SK-MEL-5 (cell line): ENCODE measurements around the gene MNT. TPM values are rescaled to one million over a fixed set of nuclear protein-coding genes. Genes with fewer than 3 reads are reported as not detected.

ENCODE experiments used
- DNase-seq: peaks from one replicate; pipeline ENCODE4 v3.0.0-alpha.2; 2016; ENCODE audit warnings: low read depth, low spot score
- in situ Hi-C: cut with HindIII; loops from 2 replicates; pipeline ENCODE4 v1.10.0; 2016; ENCODE audit warnings: low sequenced_read_pairs, high pct_unique_total_duplicates, low pct_unique_long_range_greater_than_20kb
- total RNA-seq: library from RNA; depleted of rRNA; stranded (reverse); fragments of >200 nt; shearing (Covaris generic); gene quantifications from 2 replicates; pipeline ENCODE4 v1.2.3, GENCODE V29; 2014

MNT gene
- total RNA-seq, 1 experiment from 2014 or later: 8.8 TPM

DNA sequence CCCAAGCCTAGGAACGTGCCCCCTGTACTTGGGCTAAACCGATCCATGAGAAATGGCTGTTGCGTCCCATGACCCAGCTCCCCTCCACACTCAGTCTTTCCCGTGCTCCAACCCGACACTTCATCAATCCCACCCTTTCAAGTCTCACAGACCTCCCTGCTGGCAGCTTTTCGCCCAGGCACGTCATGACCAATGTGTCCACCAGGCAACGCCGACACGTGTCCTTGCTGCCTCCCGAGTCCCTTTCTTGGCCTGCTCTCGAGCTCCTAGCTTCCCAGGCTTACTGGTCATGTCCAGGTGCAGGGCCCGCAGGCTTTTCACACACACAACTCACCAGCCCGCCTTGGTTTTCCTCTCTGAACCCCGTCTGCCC is 12.2 kb downstream of the MNT start:
- no peak for DNase-seq
- in situ Hi-C loops: no loop called here

DNA sequence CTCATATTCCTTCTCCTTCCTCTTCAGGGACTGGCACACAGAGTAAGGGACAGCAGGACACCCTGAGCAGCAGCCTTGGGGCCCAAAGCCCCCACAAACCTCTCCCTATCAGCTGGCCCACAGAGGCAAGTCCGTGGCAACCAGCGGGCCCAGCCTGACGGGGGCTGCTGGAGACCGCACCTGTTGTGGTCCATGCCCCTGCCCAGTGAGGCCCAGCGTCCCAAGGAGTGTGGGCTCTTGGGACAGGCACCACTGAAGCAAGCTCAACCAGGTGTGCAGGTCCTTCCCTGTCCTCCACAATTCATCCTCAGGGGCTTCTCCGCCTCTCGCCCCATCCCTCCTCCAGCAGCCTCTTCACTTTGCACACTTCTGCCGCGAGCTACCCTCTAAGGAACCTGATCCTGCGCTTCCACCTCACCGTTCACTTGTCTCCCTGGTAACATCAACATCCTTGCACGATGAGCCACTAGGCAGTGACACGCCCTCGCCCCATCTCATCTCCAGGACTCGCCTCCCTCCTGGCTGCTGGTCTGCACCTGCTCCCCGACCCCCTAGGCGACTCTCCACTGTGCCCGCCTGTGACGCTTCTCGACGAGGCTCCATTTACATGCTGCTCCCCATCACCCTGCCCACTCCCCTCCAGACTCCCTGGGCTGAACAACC is 12.7 kb downstream of the MNT start:
- in situ Hi-C loops: no loop called here
- DNase-seq: no peak

DNA sequence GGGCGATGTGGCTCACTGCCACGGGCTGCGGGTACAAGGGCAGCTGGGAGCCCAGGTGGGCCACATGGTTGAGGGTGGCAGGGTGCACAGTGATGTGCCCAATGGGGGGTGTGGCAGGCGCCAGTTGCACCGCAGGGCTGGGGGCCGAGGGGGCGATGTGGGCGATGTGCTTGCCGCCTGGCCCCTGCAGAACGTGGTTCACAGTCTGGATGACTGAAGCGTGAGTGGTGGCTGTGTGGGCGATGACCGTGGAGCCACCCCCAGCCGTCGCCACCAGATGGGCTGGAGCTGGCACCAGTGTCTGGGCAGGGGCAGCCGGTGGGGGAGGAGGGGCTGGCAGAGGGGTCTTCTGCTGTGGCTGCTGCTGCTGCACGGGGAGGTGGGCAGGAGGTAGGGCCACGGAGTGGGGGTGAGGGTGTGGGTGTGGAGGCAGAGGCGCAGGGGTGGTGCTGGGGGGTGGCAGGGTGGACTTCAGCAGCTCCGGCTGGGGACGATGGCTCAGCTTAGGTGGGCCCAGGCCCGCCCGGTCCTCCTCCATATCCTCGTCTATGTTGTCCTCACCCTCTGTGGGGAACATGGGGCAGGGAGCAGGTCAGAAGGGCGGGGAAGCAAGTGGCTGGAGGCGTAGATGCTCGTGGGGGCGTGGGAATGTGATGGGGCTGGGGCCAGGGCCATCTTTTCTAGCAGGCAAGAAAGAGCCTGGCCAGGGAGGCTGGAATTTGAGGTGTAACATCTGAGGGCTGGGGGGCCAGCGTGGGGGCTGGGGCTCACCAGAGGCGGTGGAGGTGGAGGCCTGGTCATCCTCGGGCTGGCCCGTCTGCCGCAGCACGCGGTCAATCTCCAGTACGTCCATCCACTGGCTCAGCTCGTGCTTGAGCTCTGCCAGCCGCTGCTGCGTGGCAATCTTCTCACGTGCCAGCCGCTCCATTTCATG is 13.5 kb downstream of the MNT start:
- DNase-seq: no peak
- in situ Hi-C loops: no loop called here

DNA sequence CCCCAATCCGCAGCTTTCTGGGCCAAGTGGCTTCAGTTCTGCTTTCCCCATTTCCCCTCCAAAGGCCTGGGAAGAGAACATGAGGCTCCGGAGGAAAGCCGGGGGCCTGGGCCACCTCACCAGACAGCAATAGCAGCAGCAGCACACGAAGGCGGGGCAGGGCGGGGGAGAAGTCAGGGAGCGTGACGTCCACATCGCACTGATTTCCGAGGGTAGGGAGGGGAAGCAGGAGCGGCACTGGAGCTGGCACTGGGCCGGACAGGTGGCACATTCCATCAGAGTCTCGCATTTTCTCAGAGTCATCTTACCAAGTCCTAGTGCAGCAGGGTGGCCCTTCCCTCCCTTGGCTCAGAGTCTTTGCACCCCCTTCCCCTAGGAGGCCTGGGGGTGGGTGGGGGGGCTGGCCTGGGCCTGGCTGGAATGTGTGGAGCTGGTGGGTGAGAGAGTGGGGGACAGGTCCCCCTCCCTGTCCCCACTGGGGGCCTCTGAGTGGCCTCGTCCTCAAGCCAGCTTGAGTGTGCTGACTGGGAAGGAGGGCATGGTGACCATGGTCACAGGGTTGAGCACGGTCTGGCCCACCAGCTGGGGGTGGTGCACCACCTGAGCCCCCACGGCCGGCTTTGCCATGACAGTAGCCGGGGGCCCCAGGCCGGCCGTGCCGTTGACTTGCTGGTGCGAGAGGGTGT is 14.3 kb downstream of the MNT start:
- in situ Hi-C loops: no loop called here
- no peak for DNase-seq

DNA sequence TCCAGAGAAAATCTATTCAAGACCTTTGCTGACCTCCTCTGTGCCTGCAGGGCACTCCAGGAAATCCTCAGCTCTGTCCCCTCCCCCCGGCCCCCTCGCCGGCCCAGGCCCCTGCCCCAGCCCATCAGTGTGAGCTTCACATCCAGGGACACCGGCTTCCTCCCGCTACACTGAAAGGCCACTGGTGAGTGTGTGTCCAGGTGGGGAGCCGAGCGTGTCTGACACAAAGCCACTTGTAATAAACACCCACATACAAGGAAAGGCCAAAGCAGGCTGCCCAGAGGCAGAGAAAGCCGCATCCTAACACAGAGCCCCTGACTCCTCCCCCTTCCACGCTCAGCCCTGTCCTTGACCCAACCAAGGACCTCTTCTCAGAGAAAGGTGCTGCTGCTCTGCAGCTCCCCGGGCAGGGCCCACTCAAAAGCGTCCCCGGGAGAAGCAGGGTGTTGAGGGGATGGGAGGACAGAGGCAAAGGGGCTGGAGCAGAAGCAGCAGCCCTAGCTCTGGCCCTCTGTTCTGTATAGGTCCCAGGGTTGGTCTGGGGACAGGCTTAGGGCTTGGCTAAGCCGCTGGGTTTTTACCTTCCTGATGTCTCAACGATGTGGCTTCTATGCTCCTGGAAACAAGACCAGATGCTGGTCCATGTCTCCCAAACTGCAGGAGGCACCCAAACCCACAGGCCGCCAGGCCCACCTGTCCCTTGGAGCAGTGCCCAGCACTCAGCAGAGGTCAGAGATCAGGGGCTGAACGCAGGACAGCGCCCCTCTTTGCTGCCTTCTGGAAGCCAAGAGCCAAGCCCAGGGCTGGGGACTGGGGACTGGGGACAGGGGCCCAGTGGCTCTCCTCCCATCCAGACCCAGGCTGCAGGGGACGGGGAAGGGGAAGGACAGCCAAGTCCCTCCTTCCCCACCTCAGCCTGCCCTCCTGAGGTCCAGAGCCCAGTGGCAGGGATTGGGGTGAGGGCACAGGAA is 15.3 kb downstream of the MNT start:
- in situ Hi-C loops: no loop called here
- DNase-seq: no peak

DNA sequence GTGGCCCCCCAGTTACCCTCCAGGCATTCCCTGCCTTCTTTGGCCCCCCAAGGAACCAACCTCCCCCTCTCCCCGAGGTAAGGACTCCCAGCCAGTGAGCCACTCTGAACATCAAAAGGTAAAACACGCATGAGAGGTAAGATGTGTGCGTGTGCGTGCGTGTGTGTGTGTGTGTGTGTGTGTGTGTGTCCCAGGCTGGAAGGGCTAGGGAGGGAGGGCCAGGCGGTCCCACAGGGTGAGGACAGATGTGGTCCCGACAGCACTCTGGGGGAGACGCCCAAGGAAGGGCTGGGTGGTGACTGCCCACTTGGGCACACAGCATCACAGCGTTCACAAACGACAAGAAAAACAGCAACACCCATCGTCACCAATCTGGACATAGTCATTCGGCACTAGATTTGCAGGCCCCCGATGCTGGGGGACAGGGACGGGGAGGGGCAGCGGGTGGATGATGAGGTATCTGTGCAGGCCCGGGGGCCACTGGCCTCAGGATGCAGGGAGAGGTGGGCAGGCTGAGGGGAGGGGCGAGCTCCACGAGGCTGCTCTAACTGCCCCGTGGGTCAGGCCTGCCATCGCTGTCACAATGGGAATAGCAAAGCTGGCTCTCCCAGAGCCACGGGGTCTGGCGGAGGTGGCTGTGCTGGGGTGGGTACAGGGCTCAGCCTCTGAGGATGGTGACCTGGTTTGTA is 16.3 kb downstream of the MNT start:
- no peak for DNase-seq
- in situ Hi-C loops: no loop called here

DNA sequence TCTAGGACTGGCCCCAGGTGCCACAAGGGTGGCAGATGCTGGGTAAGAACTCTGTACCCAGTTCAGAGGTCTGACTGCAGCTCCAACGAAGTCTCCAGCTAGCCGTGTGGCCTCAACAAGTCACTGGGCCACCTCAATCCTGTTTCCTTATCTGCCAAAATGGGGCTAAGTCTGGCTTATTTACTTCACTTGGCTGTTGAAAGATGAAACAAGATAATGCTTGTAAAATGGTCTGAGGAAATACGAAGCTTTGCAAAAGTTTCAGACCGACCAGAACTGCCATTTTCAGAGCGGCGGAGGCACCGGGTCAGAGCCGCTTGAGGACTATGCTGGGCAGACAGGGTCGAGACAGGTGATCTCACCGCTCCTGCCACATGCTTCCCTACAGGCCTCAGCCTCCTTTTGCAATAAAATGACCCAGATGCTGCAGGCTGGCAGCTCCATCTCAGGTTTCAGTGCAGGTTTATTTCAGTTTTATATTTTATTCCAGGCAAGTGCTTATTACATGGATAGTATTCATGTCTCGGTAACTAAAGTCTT is 17.2 kb downstream of the MNT start:
- no peak for DNase-seq
- in situ Hi-C loops: no loop called here

DNA sequence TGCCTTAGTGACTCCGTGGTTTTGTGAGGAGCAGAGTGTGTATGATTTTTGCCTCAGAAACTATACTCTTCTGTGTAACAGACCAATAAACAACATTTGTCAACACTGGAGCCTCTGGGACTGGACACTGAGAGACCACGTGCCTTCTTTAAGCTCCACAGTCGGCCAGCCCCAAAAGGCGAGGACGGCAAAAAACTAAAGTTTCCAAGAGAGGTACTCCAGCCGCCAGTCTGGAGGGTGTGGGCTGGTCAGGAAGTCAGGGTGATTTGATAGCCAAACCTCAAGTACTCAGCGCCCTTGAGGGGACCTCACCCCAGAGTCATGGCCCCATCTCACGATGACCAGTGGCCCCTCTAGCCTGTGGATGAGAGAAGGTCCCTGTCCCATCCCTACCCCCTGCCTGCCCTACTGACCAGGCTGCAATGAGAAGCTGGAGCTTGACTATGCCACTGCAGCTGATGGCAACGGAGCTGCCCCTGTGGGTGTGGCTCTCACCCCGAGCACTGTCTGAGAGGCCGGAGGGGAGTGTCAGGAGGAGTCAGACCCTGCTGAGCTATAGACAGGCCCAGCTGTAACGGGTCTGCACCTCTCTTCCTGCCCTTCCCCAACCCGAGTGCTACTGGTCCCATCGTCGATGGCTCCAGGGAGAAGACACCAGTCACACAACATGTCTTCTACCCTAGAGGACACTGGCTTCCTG is 19.8 kb downstream of the MNT start:
- in situ Hi-C loops: no loop called here
- DNase-seq: no peak

DNA sequence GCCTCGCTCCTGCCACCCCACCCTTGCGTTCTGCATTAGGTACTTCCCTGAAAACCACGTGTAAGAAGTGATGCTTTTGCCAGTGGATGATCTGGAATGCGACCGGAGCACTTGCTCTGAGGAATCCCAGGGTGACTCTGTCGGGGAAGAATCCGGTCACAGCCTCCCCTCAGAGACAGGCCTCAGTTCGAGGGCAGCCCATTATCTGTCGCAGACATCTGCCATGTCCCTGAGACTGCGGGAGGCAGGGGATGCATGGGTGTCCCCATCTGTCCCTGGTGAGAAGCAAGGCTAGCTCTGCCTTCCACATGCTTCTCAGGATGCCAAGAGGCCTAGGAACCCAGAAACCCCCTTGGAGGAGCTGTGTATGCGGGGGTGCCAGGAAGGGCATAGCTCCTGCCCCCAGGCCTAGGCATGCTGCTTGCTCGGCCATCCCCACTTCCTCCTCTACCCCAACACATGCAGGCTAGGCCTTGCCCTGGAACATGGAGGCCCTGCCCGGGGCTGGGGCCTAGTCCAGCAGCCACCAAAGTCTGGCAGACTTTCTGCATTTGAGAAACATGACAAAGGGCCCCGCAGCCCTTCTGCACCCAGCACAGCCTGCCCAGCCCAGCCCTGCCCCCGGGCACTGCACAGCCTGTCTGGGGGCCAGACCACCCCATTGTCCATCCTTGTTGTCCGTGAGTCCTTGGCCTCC is 20.5 kb downstream of the MNT start:
- no peak for DNase-seq
- in situ Hi-C loops: no loop called here

DNA sequence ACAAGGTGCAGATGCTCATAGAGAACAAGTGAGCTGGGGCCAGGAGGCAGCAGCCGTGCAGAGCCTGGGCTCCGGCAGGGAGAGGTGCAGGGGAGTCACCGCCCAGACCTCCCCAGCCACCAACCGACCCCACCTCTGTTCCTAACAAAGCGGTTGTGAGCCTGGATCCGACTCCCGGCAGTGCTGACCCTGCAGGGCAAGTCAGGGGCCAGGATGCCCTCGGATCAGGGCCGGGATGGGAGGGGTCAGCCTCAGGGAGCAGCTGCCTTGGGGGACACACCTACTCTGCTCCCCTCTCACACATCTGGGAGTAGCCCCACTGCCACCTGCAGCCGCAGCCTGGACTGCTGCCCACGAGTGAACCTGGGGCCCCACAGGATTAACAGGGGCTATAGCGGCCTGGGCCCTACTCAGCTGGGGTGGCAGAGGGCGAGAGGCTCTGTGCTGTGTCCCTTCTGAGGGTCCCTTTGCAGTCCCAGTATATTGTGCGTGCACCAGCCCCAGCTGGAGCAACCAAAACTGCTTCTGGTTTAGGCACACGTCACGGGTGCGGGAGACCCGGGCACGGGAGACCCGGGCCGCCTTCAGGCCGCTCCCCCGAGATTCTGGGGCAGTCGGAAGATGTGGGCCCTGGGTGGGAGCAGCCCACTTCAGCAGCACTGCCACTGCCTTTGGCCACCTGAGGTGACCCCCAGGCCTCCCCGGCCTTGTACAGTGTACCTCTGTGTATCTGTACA is 21.2 kb downstream of the MNT start:
- DNase-seq: no peak
- in situ Hi-C loops: no loop called here

DNA sequence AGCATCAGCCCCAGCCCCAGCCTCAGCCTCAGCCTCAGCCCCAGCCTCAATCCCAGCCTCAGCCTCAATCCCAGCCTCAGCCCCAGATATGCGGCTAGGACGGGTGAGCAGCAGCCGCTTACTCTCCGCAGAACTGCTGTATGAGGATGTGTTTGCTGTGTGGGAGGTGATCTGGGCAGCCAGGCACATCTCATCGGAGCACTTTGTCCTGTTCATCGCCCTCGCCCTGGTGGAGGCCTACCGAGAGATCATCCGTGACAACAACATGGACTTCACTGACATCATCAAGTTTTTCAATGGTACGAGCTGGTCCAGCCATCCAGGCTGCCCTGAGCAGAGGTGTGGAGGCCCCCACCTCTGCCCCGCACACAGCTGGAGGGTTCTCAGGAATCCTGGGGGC is 22.0 kb downstream of the MNT start:
- in situ Hi-C loops: no loop called here
- no peak for DNase-seq

DNA sequence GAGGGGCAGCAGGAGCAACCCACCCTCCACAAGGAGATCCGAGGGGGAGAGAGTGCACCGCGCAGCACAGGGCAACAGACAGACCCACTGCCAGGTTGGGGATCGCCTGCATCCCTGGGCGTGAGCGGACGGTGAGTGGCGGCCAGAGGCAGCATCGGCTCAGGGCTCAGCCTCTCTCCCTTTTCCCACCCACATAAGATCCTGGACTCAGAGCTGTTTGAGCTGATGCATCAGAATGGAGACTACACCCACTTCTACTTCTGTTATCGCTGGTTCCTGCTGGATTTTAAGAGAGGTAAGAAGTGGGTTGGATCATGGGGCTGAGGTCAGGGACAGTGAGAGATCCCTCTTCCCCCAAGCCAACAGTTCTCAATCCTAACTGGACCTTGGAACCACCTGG is 23.2 kb downstream of the MNT start:
- in situ Hi-C loops: no loop called here
- no peak for DNase-seq

DNA sequence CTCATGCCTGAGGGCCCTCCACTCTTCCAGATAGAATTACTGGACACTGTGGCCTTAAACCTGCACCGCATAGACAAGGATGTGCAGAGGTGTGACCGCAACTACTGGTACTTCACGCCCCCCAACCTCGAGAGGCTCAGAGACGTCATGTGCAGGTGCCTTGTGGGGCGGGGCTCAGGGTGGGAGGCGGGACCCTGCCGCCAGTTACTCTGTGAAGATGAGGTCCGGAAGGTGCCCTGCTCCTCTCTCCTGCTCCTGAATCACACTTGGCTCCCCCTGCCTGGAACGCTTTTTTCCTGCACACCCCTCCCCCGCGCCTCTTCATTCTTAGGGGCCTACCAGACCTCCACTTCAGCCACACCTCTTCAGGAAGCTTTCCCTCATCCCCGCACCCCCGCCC is 24.8 kb downstream of the MNT start:
- in situ Hi-C loops: no loop called here
- no peak for DNase-seq

DNA sequence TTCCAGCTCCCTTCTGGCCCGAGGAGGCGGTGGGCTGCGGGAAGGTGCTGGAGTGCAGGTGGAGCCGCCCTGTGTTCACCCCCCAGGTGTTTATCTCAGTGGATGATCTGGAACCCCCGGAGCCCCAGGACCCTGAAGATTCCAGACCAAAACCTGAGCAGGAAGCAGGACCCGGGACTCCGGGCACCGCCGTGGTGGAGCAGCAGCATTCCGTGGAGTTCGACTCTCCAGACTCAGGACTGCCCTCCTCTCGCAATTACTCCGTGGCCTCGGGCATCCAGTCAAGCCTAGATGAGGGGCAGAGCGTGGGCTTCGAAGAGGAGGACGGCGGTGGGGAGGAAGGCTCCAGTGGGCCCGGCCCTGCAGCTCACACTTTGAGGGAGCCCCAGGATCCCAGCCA is 25.5 kb downstream of the MNT start:
- no peak for DNase-seq
- in situ Hi-C loops: no loop called here
